ENCODE results near the gene AGAP1.

AGAP1 gene

DNA sequence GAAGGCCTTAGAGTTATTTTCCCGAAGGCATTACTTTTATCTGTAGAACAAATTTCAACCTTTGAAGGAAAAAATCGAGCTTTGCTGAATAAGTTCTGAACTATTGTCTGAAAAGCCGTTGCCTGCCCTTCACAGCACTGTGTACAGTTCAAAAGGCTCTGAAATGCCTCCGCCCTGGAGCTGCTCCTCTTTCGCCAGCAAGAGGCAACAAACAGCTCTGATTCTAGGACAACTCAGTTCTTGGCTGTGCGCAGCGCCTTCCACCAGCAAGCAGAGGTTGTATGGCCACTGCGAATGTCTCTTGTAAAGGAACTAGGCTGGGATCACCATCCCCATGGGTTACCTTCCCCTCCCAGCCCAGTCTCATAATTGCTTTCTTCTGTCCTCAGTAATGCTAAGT lies 365.8 kb downstream of the AGAP1 start:
- in situ Hi-C loops (cut with HindIII; ENCODE audit: low pct_ligation_motif_present, low sequenced_read_pairs) = no loop called here
- TF ChIP-seq, protein P1, sequence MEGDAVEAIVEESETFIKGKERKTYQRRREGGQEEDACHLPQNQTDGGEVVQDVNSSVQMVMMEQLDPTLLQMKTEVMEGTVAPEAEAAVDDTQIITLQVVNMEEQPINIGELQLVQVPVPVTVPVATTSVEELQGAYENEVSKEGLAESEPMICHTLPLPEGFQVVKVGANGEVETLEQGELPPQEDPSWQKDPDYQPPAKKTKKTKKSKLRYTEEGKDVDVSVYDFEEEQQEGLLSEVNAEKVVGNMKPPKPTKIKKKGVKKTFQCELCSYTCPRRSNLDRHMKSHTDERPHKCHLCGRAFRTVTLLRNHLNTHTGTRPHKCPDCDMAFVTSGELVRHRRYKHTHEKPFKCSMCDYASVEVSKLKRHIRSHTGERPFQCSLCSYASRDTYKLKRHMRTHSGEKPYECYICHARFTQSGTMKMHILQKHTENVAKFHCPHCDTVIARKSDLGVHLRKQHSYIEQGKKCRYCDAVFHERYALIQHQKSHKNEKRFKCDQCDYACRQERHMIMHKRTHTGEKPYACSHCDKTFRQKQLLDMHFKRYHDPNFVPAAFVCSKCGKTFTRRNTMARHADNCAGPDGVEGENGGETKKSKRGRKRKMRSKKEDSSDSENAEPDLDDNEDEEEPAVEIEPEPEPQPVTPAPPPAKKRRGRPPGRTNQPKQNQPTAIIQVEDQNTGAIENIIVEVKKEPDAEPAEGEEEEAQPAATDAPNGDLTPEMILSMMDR (IDR thresholded peaks at IDR 0.05; ENCODE audit: low read depth, low read length, missing control alignments) = no peak
- DNase-seq = no peak

DNA sequence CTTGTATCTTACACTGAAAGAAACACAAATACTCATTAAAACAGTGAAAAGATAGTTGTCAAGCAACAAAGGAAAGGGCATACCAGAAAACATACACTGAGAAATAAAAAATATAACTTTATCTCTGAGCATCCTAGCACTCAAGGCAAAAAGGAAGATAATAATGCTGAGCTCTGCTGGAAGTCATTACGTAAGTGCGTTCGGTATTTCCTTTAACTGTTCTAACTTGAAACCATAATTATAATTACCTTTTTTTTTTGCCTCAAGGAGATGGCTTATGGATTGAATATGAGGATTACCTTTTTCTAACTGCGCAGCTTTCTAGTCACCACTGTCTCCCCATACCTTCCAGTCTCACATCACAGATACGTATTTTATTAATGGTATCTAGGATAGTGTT lies 366.3 kb downstream of the AGAP1 start:
- TF ChIP-seq, protein P1 (IDR thresholded peaks at IDR 0.05; ENCODE audit: low read depth, low read length, missing control alignments) = no peak
- Histone ChIP-seq H3K27me3 (replicated peaks) (no peaks in the 10 kb centered on the region), H3K4me3 (ENCODE audit: low read depth, low read length) (no peak overlapping the region), H3K36me3 (replicated peaks) (no peaks in the 10 kb centered on the region), H3K27ac (peak overlapping the region; percentile 54)
- in situ Hi-C loops (cut with HindIII; ENCODE audit: low pct_ligation_motif_present, low sequenced_read_pairs) = no loop called here
- peak; percentile 28 for DNase-seq

More for the DNA sequence above, 365.8 kb downstream of the AGAP1 start:
- peak overlapping the region; percentile 54 for H3K27ac ChIP-seq
- no peaks in the 10 kb centered on the region for H3K36me3 ChIP-seq (replicated peaks)
- H3K27me3 ChIP-seq (replicated peaks) = no peaks in the 10 kb centered on the region
- H3K4me3 ChIP-seq (ENCODE audit: low read depth, low read length) = no peak overlapping the region

DNA sequence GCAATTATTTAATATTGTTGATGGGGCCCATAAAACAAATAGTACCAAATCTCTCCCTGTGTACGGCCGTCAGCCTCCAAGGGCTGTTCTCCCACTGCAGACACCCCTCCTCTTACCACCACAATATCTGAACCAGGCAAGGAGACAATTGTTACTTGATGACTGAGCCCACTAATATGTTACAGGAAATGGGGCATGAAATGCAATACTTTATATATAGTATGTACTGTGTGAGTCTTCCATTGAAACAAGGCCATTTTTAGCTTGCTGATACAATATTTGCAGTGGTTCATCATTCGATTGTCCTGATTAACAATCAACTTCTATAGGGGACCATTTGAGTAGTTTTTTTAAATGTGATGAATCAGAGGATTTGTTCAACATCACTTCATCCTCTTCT lies 367.0 kb downstream of the AGAP1 start:
- H3K27me3 ChIP-seq (replicated peaks) = no peaks in the 10 kb centered on the region
- TF ChIP-seq, protein P1 (IDR thresholded peaks at IDR 0.05; ENCODE audit: low read depth, low read length, missing control alignments) = no peak
- in situ Hi-C loops (cut with HindIII; ENCODE audit: low pct_ligation_motif_present, low sequenced_read_pairs) = no loop called here
- no peak overlapping the region for H3K27ac ChIP-seq
- no peak overlapping the region for H3K4me3 ChIP-seq (ENCODE audit: low read depth, low read length)
- no peak for DNase-seq
- no peaks in the 10 kb centered on the region for H3K36me3 ChIP-seq (replicated peaks)

DNA sequence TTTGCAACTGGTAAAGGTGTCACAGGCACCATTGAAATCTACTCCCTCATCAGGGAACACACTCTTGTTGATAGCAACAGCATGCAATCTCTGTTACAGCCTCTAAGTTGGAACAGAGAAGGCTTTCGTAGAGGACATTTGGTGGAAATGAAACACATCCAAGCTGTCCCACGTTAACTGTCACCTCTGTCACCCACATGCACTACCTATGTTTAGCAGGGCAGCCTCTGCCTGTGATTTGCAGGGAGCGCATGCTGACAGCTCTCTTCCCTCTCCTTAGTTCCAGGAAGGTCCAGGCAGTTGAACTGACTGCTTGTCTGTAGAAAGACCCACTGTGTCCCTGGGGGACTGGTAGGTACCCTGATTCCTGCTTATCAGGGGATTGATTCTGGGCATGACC lies 367.5 kb downstream of the AGAP1 start:
- no peak for DNase-seq
- in situ Hi-C loops (cut with HindIII; ENCODE audit: low pct_ligation_motif_present, low sequenced_read_pairs) = no loop called here
- H3K27me3 ChIP-seq (replicated peaks) = no peaks in the 10 kb centered on the region
- H3K36me3 ChIP-seq (replicated peaks) = no peaks in the 10 kb centered on the region
- TF ChIP-seq, protein P1 (IDR thresholded peaks at IDR 0.05; ENCODE audit: low read depth, low read length, missing control alignments) = no peak
- no peak overlapping the region for H3K27ac ChIP-seq
- H3K4me3 ChIP-seq (ENCODE audit: low read depth, low read length) = no peak overlapping the region

DNA sequence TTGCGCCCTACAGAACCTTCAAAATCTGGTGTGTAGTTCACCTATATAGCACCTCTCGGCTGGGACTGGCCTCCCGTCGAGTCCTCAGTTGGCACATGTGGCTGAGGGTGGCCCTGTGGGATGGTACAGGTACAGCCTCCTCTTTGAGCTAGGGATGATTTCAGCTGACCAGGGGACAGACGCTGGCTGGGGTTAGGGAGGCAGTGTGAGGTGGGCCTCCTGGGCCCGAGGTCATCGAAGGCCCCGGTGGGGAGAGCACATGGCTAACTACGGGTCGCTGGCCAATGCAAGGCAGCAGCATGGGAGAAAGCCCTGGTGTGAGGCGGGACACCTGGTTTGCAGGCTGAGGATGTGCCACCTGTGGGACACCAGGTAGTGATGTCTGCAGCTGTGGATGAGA lies 369.6 kb downstream of the AGAP1 start:
- no peak for DNase-seq
- in situ Hi-C loops (cut with HindIII; ENCODE audit: low pct_ligation_motif_present, low sequenced_read_pairs) = no loop called here
- TF ChIP-seq, protein P1 (IDR thresholded peaks at IDR 0.05; ENCODE audit: low read depth, low read length, missing control alignments) = no peak
- H3K36me3 ChIP-seq (replicated peaks) = no peaks in the 10 kb centered on the region
- H3K27me3 ChIP-seq (replicated peaks) = no peaks in the 10 kb centered on the region
- no peak overlapping the region for H3K4me3 ChIP-seq (ENCODE audit: low read depth, low read length)
- H3K27ac ChIP-seq = no peak overlapping the region

DNA sequence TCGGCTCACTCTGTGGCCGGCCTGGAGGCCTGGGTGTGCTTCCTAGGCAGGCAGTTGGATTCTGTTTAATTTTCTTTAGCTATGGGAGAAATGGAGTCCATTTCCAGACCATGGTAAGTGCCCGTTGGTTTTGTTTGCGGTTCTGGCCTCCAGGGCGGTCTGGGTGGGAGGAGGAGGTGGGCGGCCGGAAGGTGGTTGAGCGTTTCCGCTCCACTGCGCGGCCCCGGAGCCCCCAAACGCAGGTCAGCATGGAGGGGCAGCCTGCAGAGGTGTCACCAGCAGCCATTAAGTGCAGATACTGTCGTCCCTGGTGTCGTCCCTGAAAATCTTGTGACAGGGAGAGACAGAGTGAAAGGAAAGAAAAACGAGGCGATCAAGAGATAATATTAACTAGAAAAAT lies 370.5 kb downstream of the AGAP1 start:
- no peak for DNase-seq
- in situ Hi-C loops (cut with HindIII; ENCODE audit: low pct_ligation_motif_present, low sequenced_read_pairs) = no loop called here
- H3K27me3 ChIP-seq (replicated peaks) = no peaks in the 10 kb centered on the region

More for the DNA sequence above, 370.5 kb downstream of the AGAP1 start:
- no peak overlapping the region for H3K27ac ChIP-seq
- TF ChIP-seq, protein P1 (IDR thresholded peaks at IDR 0.05; ENCODE audit: low read depth, low read length, missing control alignments) = no peak
- H3K4me3 ChIP-seq (ENCODE audit: low read depth, low read length) = peak overlapping the region; percentile 27
- no peaks in the 10 kb centered on the region for H3K36me3 ChIP-seq (replicated peaks)

Measured in brain microvascular endothelial cell (primary cell).